Fibroblast of pulmonary artery (primary cell): ENCODE measurements around the gene TARS3.

Source experiments
- DNase-seq: peaks from one replicate; pipeline ENCODE4 v3.0.0-alpha.2; 2010; ENCODE audit warnings: low read depth
- H3K4me3 ChIP-seq: replicated peaks from 2 replicates; pipeline ENCODE4 v1.5.1; 2011; ENCODE audit warnings: low read depth, mild to moderate bottlenecking, control low read depth, low read length, moderate library complexity
- TF ChIP-seq, protein P1 (sequence below): IDR thresholded peaks from 2 replicates; pipeline ENCODE4 v1.5.1; 2011; ENCODE audit warnings: mild to moderate bottlenecking, control low read depth, low read length, inconsistent platforms; ENCODE audit errors: missing control alignments

TARS3 gene

GRCh38 chr15:101623367-101624304 is 100.6 kb downstream of the TARS3 start:
- DNase-seq: no peak
- TF ChIP-seq, protein P1, sequence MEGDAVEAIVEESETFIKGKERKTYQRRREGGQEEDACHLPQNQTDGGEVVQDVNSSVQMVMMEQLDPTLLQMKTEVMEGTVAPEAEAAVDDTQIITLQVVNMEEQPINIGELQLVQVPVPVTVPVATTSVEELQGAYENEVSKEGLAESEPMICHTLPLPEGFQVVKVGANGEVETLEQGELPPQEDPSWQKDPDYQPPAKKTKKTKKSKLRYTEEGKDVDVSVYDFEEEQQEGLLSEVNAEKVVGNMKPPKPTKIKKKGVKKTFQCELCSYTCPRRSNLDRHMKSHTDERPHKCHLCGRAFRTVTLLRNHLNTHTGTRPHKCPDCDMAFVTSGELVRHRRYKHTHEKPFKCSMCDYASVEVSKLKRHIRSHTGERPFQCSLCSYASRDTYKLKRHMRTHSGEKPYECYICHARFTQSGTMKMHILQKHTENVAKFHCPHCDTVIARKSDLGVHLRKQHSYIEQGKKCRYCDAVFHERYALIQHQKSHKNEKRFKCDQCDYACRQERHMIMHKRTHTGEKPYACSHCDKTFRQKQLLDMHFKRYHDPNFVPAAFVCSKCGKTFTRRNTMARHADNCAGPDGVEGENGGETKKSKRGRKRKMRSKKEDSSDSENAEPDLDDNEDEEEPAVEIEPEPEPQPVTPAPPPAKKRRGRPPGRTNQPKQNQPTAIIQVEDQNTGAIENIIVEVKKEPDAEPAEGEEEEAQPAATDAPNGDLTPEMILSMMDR: no peak
- H3K4me3 ChIP-seq: no peak overlapping the region

DNA sequence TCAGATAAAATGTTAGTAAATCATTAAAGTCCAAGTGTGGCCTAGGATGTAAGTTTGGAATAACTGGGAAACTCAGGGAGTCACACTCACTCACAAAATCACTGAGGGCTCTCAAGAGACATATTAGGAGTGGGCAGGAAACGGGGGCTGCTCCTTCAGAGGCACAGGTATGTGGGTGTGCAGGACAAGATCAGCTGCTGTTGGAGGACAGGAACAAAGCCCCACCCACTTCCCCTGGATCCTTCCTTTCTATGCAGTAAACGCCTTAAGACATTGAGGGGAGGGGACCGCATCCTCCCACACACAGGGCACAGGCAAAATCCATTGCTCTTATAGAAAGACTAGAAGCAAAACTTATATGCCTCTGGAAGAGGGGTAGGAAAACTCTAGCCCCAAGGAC is 102.3 kb downstream of the TARS3 start:
- no peak overlapping the region for H3K4me3 ChIP-seq
- TF ChIP-seq, protein P1: no peak
- no peak for DNase-seq

DNA sequence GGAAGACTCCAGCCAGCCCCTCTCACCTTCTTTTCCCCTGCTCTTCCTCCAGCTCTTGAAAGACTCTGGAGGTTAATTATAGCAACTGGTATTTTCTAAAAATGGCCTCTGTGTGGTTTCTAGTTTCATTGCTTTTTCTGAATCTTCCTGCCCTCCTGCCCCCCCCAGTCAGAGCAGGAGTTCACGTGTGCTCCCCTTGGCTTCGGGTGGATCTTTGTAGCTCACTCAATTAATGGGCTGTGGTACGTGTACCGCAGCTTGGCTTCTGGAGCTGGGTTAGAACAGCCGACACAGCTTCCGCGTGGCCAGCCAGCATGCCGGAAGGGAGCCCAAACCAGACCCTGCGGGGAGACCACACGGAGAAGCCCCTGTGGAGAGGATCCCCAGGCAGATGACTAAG is 103.6 kb downstream of the TARS3 start:
- H3K4me3 ChIP-seq: no peak overlapping the region
- TF ChIP-seq, protein P1: no peak
- DNase-seq: no peak

GRCh38 chr15:101619615-101619865 is 104.7 kb downstream of the TARS3 start:
- H3K4me3 ChIP-seq: no peak overlapping the region
- TF ChIP-seq, protein P1: no peak
- no peak for DNase-seq

DNA sequence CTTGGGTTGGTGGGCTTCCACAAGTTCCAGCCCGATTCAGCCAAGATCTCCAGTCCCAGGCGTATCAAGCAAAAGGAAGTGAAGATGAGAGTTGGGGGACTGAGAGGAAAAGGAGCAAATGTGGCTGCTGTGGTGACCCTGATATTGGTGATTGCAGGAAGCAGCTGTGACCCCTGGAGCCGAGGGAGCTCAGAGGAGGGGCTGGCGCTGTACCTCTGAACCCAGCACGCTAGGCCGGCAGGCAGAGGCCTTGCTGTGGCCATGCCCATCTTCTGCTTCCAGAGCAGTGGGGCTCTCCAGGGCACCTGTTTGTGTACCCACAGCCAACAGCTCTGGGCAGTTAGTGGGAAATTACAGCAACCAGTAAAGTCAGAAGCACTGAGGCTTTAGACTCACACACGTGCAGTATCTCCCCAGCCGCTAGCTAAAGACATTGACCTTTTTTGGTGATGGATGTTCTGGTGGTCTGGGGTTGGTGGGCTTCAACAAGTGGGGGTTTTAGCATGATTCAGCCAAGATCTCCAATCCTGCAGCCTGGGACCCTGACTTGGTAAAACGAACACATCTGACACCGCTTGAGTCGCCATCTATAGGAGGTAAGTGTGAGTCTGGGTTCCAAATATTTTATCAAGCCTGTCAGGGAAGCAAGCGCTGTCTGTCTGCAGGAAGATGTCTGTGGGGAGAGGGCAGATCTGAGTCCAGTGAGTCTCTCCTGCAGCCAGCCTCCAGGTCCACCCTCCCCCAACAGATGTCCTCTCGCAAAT is 105.2 kb downstream of the TARS3 start:
- TF ChIP-seq, protein P1: no peak
- no peak for DNase-seq
- no peak overlapping the region for H3K4me3 ChIP-seq

- TF ChIP-seq, protein P1: no peak
- no peak for DNase-seq
- H3K4me3 ChIP-seq: no peak overlapping the region
Measured at GRCh38 chr15:101618076-101618475, 106.2 kb downstream of the TARS3 start.
